Peyer's patch (tissue), 4 donors: Measurements from ENCODE around the gene PRKAR1B. TPM values are rescaled to one million over a fixed set of nuclear protein-coding genes. Genes with fewer than 3 reads are reported as not detected.
A peak's percentile ranks its signal among the peaks of the same experiment; 100 is the strongest.

ENCODE experiments used
- DNase-seq, 3 donors: peaks; one replicate each; pipeline ENCODE4 v3.0.0-alpha.2; 2017 to 2019
- H3K27ac ChIP-seq, 4 donors: fragments of 200-600 bp; sonication (generic); one replicate each; pipeline ENCODE4 v1.5.1; 2016 to 2019
- H3K27me3 ChIP-seq, 2 donors: fragments of 200-600 bp; sonication (generic); one replicate each; pipeline ENCODE4 v1.5.1; 2019
- H3K36me3 ChIP-seq, 3 donors: fragments of 200-600 bp; sonication (generic); one replicate each; pipeline ENCODE4 v1.5.1; 2016 to 2019
- H3K4me1 ChIP-seq, 4 donors: fragments of 200-600 bp; sonication (generic); one replicate each; pipeline ENCODE4 v1.5.1; 2016 to 2019
- H3K4me3 ChIP-seq, 4 donors: fragments of 200-600 bp; sonication (generic); 1 replicate in 3 of 4; 2 replicates in 1 of 4; pipeline ENCODE4 v1.5.1; 2016 to 2019; ENCODE audit warnings: mild to moderate bottlenecking in 1 of 4
- H3K9me3 ChIP-seq, 4 donors: fragments of 200-600 bp; sonication (generic); one replicate each; pipeline ENCODE4 v1.5.1; 2016 to 2019; ENCODE audit warnings: mild to moderate bottlenecking in 1 of 4
- POLR2A ChIP-seq, 2 donors: fragments of 450-650 bp; IDR thresholded peaks; one replicate each; pipeline ENCODE4 v1.5.1; 2017; ENCODE audit warnings: antibody characterized with exemption in 2 of 2, mild to moderate bottlenecking in 2 of 2, moderate library complexity in 2 of 2
- total RNA-seq, 4 donors: library from RNA; depleted of rRNA; stranded (reverse); fragments of >200 nt; gene quantifications; one replicate each; pipeline ENCODE4 v1.1.0, GENCODE V29; 2016
- TF ChIP-seq, protein P1 (sequence below), 6 experiments: fragments of 450-650 bp in 4 of 6; fragments of 200-600 bp in 2 of 6; sonication (generic) in 1 of 6; IDR thresholded peaks; one replicate each; pipeline ENCODE4 v1.5.1; 2017 to 2019; ENCODE audit warnings: antibody characterized with exemption in 6 of 6, mild to moderate bottlenecking in 3 of 6, moderate library complexity in 1 of 6

PRKAR1B gene
- total RNA-seq, 4 donors from 2014 or later, result 13.0 to 42.9 (median 17.0) TPM

DNA sequence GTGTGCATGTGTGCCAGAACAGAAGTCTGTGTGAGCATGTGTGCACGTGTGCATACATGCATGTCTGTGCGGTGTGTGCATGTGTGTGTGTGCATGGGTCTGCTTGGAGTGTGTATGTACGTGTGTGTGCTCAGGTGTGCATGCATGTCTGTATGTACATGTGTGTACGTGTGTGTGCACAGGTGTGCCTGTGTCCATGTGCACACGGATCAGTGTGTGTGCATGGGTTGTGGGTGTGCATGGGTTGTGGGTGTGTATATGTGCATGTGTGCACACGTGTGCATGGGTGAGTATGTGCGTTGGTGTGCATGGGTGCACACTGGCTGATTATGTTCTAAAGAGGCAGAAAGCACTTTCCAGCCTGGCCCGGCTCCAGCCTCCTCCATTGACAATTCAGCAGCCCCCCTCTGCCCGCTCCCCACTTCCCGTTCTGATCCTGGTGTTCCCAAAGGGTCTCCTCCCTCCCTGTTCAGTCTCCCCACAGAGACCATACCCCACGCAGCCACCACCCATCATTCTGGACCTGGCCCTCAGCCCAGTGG is 163.4 kb downstream of the PRKAR1B start:
- Histone ChIP-seq H3K9me3 (no peaks in the 10 kb centered on the region), H3K27me3 (no peaks in the 10 kb centered on the region), H3K4me1 (peaks cover 0 to 20% (median 0%) of the 10 kb centered on the region in 4 donors), H3K27ac (no peak overlapping the region), H3K4me3 (no peak overlapping the region), H3K36me3 (no peaks in the 10 kb centered on the region)
- TF ChIP-seq, protein P1, sequence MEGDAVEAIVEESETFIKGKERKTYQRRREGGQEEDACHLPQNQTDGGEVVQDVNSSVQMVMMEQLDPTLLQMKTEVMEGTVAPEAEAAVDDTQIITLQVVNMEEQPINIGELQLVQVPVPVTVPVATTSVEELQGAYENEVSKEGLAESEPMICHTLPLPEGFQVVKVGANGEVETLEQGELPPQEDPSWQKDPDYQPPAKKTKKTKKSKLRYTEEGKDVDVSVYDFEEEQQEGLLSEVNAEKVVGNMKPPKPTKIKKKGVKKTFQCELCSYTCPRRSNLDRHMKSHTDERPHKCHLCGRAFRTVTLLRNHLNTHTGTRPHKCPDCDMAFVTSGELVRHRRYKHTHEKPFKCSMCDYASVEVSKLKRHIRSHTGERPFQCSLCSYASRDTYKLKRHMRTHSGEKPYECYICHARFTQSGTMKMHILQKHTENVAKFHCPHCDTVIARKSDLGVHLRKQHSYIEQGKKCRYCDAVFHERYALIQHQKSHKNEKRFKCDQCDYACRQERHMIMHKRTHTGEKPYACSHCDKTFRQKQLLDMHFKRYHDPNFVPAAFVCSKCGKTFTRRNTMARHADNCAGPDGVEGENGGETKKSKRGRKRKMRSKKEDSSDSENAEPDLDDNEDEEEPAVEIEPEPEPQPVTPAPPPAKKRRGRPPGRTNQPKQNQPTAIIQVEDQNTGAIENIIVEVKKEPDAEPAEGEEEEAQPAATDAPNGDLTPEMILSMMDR (IDR thresholded peaks at IDR 0.05), result no peak
- TF ChIP-seq POLR2A (IDR thresholded peaks at IDR 0.05), result no peak
- no peak for DNase-seq

DNA sequence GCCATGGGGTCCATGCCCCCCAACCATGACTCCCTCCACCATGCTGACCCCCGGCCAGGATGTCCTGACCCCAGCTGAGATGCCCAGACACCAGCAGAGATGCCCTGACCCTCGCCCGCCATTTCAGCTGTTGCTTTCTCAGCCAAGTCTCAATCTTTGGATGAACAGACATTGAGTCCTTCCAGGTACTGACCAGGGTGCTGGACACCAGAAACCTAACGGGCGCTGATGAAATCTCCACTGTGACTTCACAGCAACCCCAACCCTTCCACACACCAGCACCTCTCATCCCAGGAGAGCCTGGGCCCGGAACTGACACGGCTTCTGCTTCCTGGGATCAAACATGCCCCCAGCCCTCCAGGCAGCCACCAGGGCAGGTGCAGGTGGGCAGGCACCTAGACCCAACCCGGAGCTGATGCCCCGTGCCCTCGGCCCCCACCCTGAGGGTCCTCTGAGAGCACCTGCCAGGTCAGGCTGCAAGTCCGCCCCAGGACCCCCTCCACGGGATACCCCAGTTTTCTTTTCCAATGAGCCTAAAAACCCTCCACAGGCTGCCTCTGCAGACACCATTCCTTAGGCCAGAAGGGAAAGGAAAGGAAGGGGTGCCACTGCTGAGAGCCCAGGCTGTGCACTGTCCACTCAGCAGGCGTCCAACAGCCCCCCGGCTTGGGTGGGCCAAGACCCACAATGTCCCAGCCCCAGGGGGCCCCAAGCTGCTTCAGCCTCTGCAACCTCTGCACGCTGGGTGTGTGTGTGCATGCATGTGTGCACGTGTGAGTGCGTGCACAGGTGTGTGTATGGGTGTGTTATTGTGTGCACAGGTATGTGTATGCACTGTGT is 164.1 kb downstream of the PRKAR1B start:
- no peaks in the 10 kb centered on the region for H3K9me3 ChIP-seq
- no peak overlapping the region for H3K27ac ChIP-seq
- no peaks in the 10 kb centered on the region for H3K27me3 ChIP-seq
- peaks cover 0 to 14% (median 0%) of the 10 kb centered on the region in 4 donors for H3K4me1 ChIP-seq
- no peak overlapping the region for H3K4me3 ChIP-seq
- TF ChIP-seq POLR2A (IDR thresholded peaks at IDR 0.05), result no peak
- TF ChIP-seq, protein P1 (IDR thresholded peaks at IDR 0.05), result no peak
- no peaks in the 10 kb centered on the region for H3K36me3 ChIP-seq
- no peak for DNase-seq

GRCh38 chr7:562374-562675 is 164.8 kb downstream of the PRKAR1B start:
- DNase-seq, result no peak
- Histone ChIP-seq H3K4me1 (peaks cover 0 to 14% (median 0%) of the 10 kb centered on the region in 4 donors), H3K9me3 (no peaks in the 10 kb centered on the region), H3K27me3 (no peaks in the 10 kb centered on the region), H3K27ac (no peak overlapping the region), H3K36me3 (no peaks in the 10 kb centered on the region), H3K4me3 (no peak overlapping the region)
- TF ChIP-seq, protein P1 (IDR thresholded peaks at IDR 0.05), result no peak
- TF ChIP-seq POLR2A (IDR thresholded peaks at IDR 0.05), result no peak

- H3K36me3 ChIP-seq, result no peaks in the 10 kb centered on the region
- TF ChIP-seq POLR2A (IDR thresholded peaks at IDR 0.05), result no peak
- TF ChIP-seq, protein P1 (IDR thresholded peaks at IDR 0.05), result peak in 1 of 6 experiments; percentile 1
- H3K4me3 ChIP-seq, result no peak overlapping the region
- H3K9me3 ChIP-seq, result no peaks in the 10 kb centered on the region
- no peaks in the 10 kb centered on the region for H3K27me3 ChIP-seq
- H3K4me1 ChIP-seq, result peaks cover 0 to 14% (median 0%) of the 10 kb centered on the region in 4 donors
- H3K27ac ChIP-seq, result no peak overlapping the region
- peak in 2 of 3 donors; percentile 58 to 68 for DNase-seq
These were observed 165.3 kb downstream of the PRKAR1B start for GRCh38 chr7:561631-562373.

- H3K27ac ChIP-seq, result no peak overlapping the region
These were observed 166.0 kb downstream of the PRKAR1B start for GRCh38 chr7:560966-561630.

More at GRCh38 chr7:560966-561630, 166.0 kb downstream of the PRKAR1B start:
- no peak for TF ChIP-seq POLR2A (IDR thresholded peaks at IDR 0.05)
- TF ChIP-seq, protein P1 (IDR thresholded peaks at IDR 0.05), result peak in 3 of 6 experiments; percentile 7 to 35 (median 24)
- H3K36me3 ChIP-seq, result no peaks in the 10 kb centered on the region
- H3K27me3 ChIP-seq, result no peaks in the 10 kb centered on the region
- H3K9me3 ChIP-seq, result no peaks in the 10 kb centered on the region
- peaks cover 0 to 14% (median 0%) of the 10 kb centered on the region in 4 donors for H3K4me1 ChIP-seq
- no peak for DNase-seq
- no peak overlapping the region for H3K4me3 ChIP-seq
